Endodermal cell (in vitro differentiated cells): ENCODE data around the gene AKAP12. TPM values are rescaled to one million over a fixed set of nuclear protein-coding genes. Genes with fewer than 3 reads are reported as not detected.

Experiments
- DNase-seq: peaks from one replicate; pipeline ENCODE4 v3.0.0-alpha.2; 2017
- H3K27ac ChIP-seq: 2 replicates; pipeline ENCODE4 v1.5.1; 2013; ENCODE audit warnings: mild to moderate bottlenecking, low read depth, low read length, moderate library complexity
- H3K27me3 ChIP-seq: 2 replicates; pipeline ENCODE4 v1.6.1; 2013; ENCODE audit warnings: mild to moderate bottlenecking, low read length, moderate library complexity; ENCODE audit not compliant: insufficient read depth, control insufficient read depth, poor library complexity, severe bottlenecking
- H3K36me3 ChIP-seq: 2 replicates; pipeline ENCODE4 v1.7.0; 2013; ENCODE audit warnings: mild to moderate bottlenecking, low read length, moderate library complexity; ENCODE audit not compliant: control insufficient read depth, insufficient read depth
- H3K4me1 ChIP-seq: one replicate; pipeline ENCODE4 v1.7.0; 2013; ENCODE audit warnings: low read length; ENCODE audit not compliant: control insufficient read depth, insufficient read depth
- H3K4me3 ChIP-seq: 2 replicates; pipeline ENCODE4 v1.5.1; 2013; ENCODE audit warnings: mild to moderate bottlenecking, low read length, moderate library complexity
- H3K9ac ChIP-seq: 2 replicates; pipeline ENCODE4 v1.6.1; 2013; ENCODE audit warnings: mild to moderate bottlenecking, low read length, moderate library complexity; ENCODE audit not compliant: poor library complexity, severe bottlenecking; ENCODE audit errors: extremely low read depth
- H3K9me3 ChIP-seq: 2 replicates; pipeline ENCODE4 v1.6.1; 2013; ENCODE audit warnings: mild to moderate bottlenecking, low read length, moderate library complexity; ENCODE audit not compliant: control insufficient read depth
- H3K27ac Mint-ChIP-seq: 2 replicates; pipeline ENCODE4 v1.8.0; 2020; ENCODE audit warnings: mixed read lengths
- H3K27me3 Mint-ChIP-seq: 2 replicates; pipeline ENCODE4 v1.8.0; 2021; ENCODE audit warnings: mild to moderate bottlenecking, mixed read lengths; ENCODE audit not compliant: insufficient read depth
- H3K36me3 Mint-ChIP-seq: 2 replicates; pipeline ENCODE4 v1.8.0; 2020; ENCODE audit warnings: low read depth, mixed read lengths
- H3K4me1 Mint-ChIP-seq: 2 replicates; pipeline ENCODE4 v1.8.0; 2020; ENCODE audit warnings: mixed read lengths
- H3K4me3 Mint-ChIP-seq: 2 replicates; pipeline ENCODE4 v1.8.0; 2020; ENCODE audit warnings: mild to moderate bottlenecking, moderate library complexity, mixed read lengths
- H3K9me3 Mint-ChIP-seq: 2 replicates; pipeline ENCODE4 v1.8.0; 2020; ENCODE audit warnings: mild to moderate bottlenecking, mixed read lengths
- WGBS, 2 experiments: methylation state at CpG; one replicate each; pipeline versions ENCODE4 v1.1.5 to v1.1.7; 2013; ENCODE audit warnings: missing lambda C conversion rate in 2 of 2, mixed read lengths in 1 of 2; ENCODE audit not compliant: insufficient coverage in 1 of 2, insufficient read length in 1 of 2; 5-methylcytosine and 5-hydroxymethylcytosine counted together
- total RNA-seq, 2 donors: library from RNA; stranded (reverse); fragmentation: NEBNext Ultra II Directional in 1 of 2; extraction: Animal tissue kit (Norgen Biotek cat#: 25700) in 1 of 2; gene quantifications; 2 replicates in 1 of 2; 3 replicates in 1 of 2; pipeline ENCODE4 v1.2.1, GENCODE V29; 2021
- TF ChIP-seq, protein P1 (sequence below): fragments of 200-600 bp; sonication (generic); conservative IDR thresholded peaks from 2 replicates; pipeline ENCODE4 v1.5.0; 2021; ENCODE audit warnings: antibody characterized with exemption, mild to moderate bottlenecking

AKAP12 gene
- total RNA-seq, 2 donors from 2014 or later = 27.3 to 33.3 TPM

DNA sequence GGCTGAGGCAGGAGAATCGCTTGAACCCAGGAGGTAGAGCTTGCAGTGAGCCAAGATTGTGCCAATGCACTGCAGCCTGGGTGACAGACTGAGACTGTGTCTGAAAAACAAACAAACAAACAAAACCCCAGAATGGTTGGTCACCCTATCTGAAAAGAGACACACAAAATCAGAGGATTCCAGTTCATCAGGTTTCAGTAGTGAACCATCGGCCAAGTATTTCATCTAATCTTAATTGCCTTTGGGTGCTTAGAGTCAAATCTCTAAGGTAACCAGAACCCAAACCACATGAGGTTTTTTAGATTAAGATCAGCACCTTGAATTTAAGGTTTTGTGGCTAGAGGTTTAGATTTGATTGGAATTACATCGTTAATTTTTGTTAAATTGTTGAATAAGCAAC lies 159.9 kb downstream of the AKAP12 start:
- WGBS, 2 experiments = 89 to 93% methylated on average over 3 of the region's 3 CpGs
- TF ChIP-seq, protein P1, sequence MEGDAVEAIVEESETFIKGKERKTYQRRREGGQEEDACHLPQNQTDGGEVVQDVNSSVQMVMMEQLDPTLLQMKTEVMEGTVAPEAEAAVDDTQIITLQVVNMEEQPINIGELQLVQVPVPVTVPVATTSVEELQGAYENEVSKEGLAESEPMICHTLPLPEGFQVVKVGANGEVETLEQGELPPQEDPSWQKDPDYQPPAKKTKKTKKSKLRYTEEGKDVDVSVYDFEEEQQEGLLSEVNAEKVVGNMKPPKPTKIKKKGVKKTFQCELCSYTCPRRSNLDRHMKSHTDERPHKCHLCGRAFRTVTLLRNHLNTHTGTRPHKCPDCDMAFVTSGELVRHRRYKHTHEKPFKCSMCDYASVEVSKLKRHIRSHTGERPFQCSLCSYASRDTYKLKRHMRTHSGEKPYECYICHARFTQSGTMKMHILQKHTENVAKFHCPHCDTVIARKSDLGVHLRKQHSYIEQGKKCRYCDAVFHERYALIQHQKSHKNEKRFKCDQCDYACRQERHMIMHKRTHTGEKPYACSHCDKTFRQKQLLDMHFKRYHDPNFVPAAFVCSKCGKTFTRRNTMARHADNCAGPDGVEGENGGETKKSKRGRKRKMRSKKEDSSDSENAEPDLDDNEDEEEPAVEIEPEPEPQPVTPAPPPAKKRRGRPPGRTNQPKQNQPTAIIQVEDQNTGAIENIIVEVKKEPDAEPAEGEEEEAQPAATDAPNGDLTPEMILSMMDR = no peak
- Mint-ChIP-seq H3K9me3 (peaks cover 3% of the 10 kb centered on the region), H3K36me3 (peaks cover 55% of the 10 kb centered on the region), H3K4me3 (no peak overlapping the region), H3K27me3 (no peaks in the 10 kb centered on the region), H3K4me1 (peaks cover 48% of the 10 kb centered on the region), H3K27ac (peak overlapping the region; percentile 77)
- H3K27me3 ChIP-seq = no peaks in the 10 kb centered on the region
- H3K4me3 ChIP-seq = no peak overlapping the region
- no peak for DNase-seq
- no peak overlapping the region for H3K9ac ChIP-seq
- peaks cover 12% of the 10 kb centered on the region for H3K4me1 ChIP-seq
- peaks cover 61% of the 10 kb centered on the region for H3K36me3 ChIP-seq
- no peaks in the 10 kb centered on the region for H3K9me3 ChIP-seq
- H3K27ac ChIP-seq = no peak overlapping the region

DNA sequence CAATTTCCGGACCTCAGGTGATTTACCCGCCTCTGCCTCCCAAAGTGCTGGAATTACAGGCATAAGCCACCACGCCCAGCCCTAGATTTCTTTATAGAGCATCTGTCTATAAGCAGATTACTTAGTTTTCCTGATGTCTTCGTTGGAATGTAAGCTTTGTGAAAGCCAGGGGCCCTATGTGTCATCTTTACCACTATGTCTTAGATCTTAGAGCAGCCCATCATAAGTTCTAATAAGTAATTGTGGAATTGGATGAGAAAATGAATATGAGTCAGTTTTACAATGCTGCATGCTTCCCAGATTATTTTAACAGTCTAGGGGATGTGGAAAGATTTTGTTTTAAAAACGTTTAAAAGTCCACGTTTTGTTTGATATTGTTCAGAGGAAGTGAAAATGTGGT lies 160.7 kb downstream of the AKAP12 start:
- Histone ChIP-seq H3K9me3 (no peaks in the 10 kb centered on the region), H3K27me3 (no peaks in the 10 kb centered on the region), H3K9ac (no peak overlapping the region), H3K4me3 (no peak overlapping the region), H3K36me3 (peaks cover 61% of the 10 kb centered on the region), H3K27ac (no peak overlapping the region), H3K4me1 (peaks cover 12% of the 10 kb centered on the region)
- H3K27ac Mint-ChIP-seq = no peak overlapping the region
- H3K4me3 Mint-ChIP-seq = no peak overlapping the region
- peaks cover 54% of the 10 kb centered on the region for H3K36me3 Mint-ChIP-seq
- no peaks in the 10 kb centered on the region for H3K27me3 Mint-ChIP-seq
- H3K9me3 Mint-ChIP-seq = peaks cover 3% of the 10 kb centered on the region
- TF ChIP-seq, protein P1 = no peak
- no peak for DNase-seq
- WGBS, 2 experiments = 95 to 98% methylated on average over 4 to 6 of the region's 6 CpGs
- peaks cover 45% of the 10 kb centered on the region for H3K4me1 Mint-ChIP-seq

DNA sequence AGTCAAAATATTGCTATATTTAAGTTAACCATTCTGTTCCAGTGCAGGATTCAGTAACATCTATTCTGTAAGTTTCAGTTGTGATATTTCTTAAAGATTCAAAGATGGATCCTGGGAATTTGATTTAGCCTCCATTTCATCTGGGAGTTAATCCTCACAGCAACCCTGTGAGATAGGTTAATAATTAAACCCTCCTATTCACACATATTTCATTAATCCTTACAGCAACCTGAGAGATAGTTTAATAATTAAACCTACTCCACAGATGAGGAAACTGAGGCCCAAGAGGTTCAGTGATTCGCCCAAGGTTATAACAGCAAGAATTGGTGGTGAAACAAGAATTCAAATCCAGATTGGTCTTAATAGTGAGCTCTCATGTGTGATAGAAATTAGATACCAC lies 162.5 kb downstream of the AKAP12 start:
- Histone ChIP-seq H3K4me1 (peaks cover 12% of the 10 kb centered on the region), H3K9ac (no peak overlapping the region), H3K27me3 (no peaks in the 10 kb centered on the region), H3K4me3 (peak overlapping the region; percentile 50), H3K36me3 (peaks cover 70% of the 10 kb centered on the region), H3K27ac (no peak overlapping the region), H3K9me3 (no peaks in the 10 kb centered on the region)
- 88 to 100% methylated on average over 1 of the region's 1 CpG for WGBS, 2 experiments
- Mint-ChIP-seq H3K27me3 (no peaks in the 10 kb centered on the region), H3K4me1 (peaks cover 44% of the 10 kb centered on the region), H3K27ac (peak overlapping the region; percentile 33), H3K9me3 (peaks cover 3% of the 10 kb centered on the region), H3K36me3 (peaks cover 65% of the 10 kb centered on the region), H3K4me3 (peak overlapping the region; percentile 14)
- TF ChIP-seq, protein P1 = no peak
- DNase-seq = no peak
